Bronchial epithelial cell (primary cell): ENCODE results near the gene TMEM164. TPM values are rescaled to one million over a fixed set of nuclear protein-coding genes. Genes with fewer than 3 reads are reported as not detected.
A peak's percentile ranks its signal among the peaks of the same experiment; 100 is the strongest.
"Not testable (repeated sequence)": the region's sequence is repeated elsewhere in the genome, so short reads cannot be mapped to it uniquely, and the experiment has no call there.

Experiments
- DNase-seq: peaks from one replicate; pipeline ENCODE4 v3.0.0-alpha.2; 2010; ENCODE audit warnings: low read depth
- FAIRE-seq: peaks from 2 replicates; lab custom pipeline; 2011; peaks lifted over from hg19 to GRCh38; lab: Jason Lieb, UNC
- H3K27me3 ChIP-seq: 2 replicates; pipeline ENCODE4 v1.5.1; 2011; ENCODE audit warnings: low read length; ENCODE audit not compliant: control insufficient read depth, insufficient read depth
- H3K36me3 ChIP-seq: 2 replicates; pipeline ENCODE4 v1.5.1; 2011; ENCODE audit warnings: low read length; ENCODE audit not compliant: control insufficient read depth, insufficient read depth
- H3K4me3 ChIP-seq: 2 replicates; pipeline ENCODE4 v1.5.1; 2011; ENCODE audit warnings: mild to moderate bottlenecking, low read depth, low read length, control low read depth
- total RNA-seq: library from RNA; depleted of rRNA; stranded (reverse); fragments of >200 nt; gene quantifications from 2 replicates; pipeline ENCODE4 v1.2.1, GENCODE V29; 2014
- TF ChIP-seq, protein P1 (sequence below): IDR thresholded peaks from 2 replicates; pipeline ENCODE4 v1.5.1; 2011; ENCODE audit warnings: mild to moderate bottlenecking, moderate library complexity, low read length, control low read depth, inconsistent platforms; ENCODE audit not compliant: insufficient read depth, severe bottlenecking

The TMEM164 gene
- total RNA-seq, 1 donor from 2014 or later = 20.3 TPM

DNA sequence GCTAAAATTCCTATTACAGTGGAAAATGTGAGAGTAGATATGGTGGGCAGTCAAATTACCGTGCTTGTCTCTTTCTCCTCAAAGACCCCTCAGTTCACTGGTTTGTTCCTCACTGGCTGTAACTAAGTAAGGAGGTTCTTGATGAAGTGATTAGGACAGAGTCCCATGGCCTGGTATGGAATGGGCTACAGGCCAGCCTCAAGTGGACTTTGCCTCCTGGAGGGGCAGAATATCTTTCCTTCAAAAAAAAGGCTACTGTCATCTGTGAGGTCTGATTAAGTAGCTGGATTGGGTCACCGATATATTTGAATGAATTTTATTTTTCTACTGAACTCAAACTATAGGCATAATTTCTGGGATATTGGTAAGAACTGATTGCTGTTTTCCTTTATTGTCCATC is 38.5 kb upstream of the TMEM164 start:
- no peak for FAIRE-seq
- H3K4me3 ChIP-seq = no peak overlapping the region
- TF ChIP-seq, protein P1, sequence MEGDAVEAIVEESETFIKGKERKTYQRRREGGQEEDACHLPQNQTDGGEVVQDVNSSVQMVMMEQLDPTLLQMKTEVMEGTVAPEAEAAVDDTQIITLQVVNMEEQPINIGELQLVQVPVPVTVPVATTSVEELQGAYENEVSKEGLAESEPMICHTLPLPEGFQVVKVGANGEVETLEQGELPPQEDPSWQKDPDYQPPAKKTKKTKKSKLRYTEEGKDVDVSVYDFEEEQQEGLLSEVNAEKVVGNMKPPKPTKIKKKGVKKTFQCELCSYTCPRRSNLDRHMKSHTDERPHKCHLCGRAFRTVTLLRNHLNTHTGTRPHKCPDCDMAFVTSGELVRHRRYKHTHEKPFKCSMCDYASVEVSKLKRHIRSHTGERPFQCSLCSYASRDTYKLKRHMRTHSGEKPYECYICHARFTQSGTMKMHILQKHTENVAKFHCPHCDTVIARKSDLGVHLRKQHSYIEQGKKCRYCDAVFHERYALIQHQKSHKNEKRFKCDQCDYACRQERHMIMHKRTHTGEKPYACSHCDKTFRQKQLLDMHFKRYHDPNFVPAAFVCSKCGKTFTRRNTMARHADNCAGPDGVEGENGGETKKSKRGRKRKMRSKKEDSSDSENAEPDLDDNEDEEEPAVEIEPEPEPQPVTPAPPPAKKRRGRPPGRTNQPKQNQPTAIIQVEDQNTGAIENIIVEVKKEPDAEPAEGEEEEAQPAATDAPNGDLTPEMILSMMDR = no peak
- H3K27me3 ChIP-seq = no peaks in the 10 kb centered on the region
- DNase-seq = no peak
- no peaks in the 10 kb centered on the region for H3K36me3 ChIP-seq

DNA sequence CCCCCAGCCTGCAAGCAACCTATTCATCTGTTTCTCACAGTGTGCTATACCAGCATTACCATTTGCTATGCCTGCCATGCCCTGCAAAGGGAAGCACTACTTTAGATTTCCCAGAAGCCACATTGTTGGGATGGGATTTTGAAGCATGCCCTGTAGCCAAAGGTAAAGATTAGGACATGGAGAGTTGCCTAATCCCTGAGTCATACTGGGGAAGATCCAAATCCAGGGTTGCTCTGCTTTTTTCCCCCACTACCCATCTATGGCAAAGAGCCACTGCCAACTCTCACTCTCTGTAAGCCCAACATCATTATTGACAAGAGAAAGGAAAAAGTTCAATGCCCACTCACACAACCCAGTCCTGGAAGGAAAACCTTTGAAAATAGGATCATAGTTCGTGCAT is 36.7 kb upstream of the TMEM164 start:
- peak; percentile 60 for DNase-seq
- no peaks in the 10 kb centered on the region for H3K27me3 ChIP-seq
- TF ChIP-seq, protein P1 = no peak
- no peak overlapping the region for H3K4me3 ChIP-seq
- H3K36me3 ChIP-seq = no peaks in the 10 kb centered on the region
- FAIRE-seq = no peak

DNA sequence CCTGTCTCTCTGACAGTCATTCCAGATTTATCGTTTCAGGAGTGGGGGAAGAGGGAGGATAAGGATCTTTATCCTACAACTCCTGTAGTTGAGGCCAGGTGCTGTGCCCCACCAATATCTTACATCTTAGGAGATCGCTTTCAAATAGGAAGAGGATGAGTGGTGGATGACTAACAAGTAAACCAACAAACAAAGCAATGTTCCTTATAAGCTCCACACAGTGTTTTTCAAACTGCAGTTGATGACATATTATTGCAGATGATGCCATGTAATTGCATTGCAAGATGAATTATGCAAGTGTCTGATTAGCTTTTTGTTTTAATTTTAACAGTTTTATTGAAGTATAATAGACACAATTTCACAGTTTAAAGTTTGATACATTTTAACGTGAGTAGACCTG is 35.8 kb upstream of the TMEM164 start:
- Histone ChIP-seq H3K27me3 (no peaks in the 10 kb centered on the region), H3K4me3 (no peak overlapping the region), H3K36me3 (no peaks in the 10 kb centered on the region)
- DNase-seq (peak; percentile 79), FAIRE-seq (no peak)
- TF ChIP-seq, protein P1 = no peak

DNA sequence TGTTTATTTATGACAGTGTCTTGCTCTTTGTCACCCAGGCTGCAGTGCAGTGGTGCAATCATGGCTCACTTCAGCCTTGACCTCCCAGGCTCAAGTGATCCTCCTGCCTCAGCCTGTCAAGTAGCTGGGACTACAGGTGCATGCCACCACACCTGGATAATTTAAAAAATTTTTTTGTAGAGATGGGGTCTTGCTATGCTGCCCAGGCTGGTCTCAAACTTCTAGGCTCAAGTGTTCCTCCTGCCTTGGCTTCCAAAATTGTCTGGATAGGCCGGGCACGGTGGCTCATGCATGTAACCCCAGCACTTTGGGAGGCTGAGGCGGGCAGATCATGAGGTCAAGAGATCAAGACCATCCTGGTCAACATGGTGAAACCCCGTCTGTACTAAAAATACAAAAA is 32.1 kb upstream of the TMEM164 start:
- FAIRE-seq, H3K27me3 ChIP-seq, H3K36me3 ChIP-seq, DNase-seq, H3K4me3 ChIP-seq: not testable (repeated sequence)

DNA sequence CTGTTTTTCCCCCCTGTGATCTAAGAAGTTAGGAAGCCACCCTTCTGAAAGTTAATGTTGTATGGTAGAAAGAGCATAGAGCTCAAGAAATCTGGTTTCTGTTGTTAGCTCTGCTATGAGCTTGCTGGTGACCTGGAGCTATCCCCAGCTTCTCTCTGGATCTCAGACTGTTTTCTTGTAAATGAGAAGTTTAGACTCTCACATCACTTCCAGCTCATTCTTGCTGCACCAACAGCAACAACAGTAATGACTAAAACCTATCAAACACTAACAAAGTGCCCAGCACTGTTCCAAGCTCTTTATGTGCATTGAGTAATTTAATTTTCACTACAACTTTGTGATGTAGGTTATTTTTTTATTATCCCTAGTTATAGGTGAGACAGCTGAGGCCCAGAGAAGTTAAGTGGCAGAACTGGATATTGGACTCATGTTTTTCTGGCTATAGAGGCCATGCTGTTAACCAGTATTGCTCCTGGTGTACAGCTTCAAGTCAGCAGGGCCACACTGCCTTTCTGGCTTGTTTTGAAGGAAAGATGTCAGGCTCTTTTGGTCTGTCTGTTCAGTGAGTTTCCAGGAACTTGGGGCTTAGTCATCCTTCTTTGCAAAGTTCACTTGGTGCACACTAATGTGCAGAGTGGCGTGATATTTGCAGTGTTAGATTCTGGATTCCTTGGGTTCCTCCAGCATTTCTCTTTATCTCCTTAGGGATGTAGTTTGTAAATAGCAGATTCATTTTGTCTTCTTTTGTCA is 27.8 kb upstream of the TMEM164 start:
- no peak for FAIRE-seq
- no peak for DNase-seq
- Histone ChIP-seq H3K36me3 (no peaks in the 10 kb centered on the region), H3K27me3 (no peaks in the 10 kb centered on the region), H3K4me3 (no peak overlapping the region)
- TF ChIP-seq, protein P1 = no peak

DNA sequence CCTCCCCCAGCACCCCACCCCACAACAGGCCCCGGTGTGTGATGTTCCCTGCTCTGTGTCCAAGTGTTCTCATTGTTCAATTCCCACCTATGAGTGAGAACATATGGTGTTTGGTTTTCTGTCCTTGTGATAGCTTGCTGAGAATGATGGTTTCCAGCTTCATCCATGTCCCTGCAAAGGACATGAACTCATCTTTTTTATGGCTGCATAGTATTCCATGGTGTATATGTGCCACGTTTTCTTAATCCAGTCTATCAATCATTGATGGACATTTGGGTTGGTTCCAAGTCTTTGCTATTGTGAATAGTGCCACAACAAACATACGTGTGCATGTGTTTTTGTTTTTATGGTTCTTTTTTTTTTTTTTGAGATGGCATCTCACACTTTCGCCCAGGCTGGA is 17.7 kb upstream of the TMEM164 start:
- not testable (repeated sequence) for FAIRE-seq, H3K36me3 ChIP-seq, DNase-seq, H3K4me3 ChIP-seq, H3K27me3 ChIP-seq

DNA sequence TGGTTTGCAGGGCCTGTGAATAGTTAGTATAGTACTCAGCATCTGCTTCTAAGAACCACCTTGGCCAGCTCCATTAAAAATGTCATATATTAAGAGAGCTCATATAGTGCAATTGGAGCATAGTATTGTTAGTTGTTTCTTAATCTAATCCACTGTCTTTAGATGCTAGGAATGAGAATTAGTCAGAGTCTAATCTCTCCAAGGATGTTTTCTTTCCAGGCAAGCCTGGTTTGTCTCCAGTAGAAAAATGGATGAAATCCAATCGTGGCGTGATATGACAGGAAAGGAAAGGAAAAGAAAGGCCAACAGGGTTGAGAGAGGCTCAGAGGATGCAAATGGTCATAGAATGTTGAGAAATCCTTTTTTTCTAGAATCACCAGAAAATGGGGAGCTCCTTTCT is 15.0 kb upstream of the TMEM164 start:
- Histone ChIP-seq H3K4me3 (no peak overlapping the region), H3K36me3 (no peaks in the 10 kb centered on the region), H3K27me3 (no peaks in the 10 kb centered on the region)
- TF ChIP-seq, protein P1 = no peak
- DNase-seq = no peak
- FAIRE-seq = no peak
